ENCODE data around the gene ALG10B.

The ALG10B gene

GRCh38 chr12:38374751-38375150 is 58.2 kb downstream of the ALG10B start:
- no peak for TF ChIP-seq CTCF (IDR thresholded peaks at IDR 0.05; ENCODE audit: control insufficient read depth, insufficient read depth, low read depth, low read length, missing control alignments)
- no peak overlapping the region for H3K4me3 ChIP-seq (ENCODE audit: control insufficient read depth, low read depth, low read length)
- DNase-seq (ENCODE audit: low read depth): no peak

Data from AG09309 (cell line).